Coronary artery (tissue), 2 donors: ENCODE data around the gene UGT1A6.
"Not testable (repeated sequence)": the region's sequence is repeated elsewhere in the genome, so short reads cannot be mapped to it uniquely, and the experiment has no call there.

Source experiments
- DNase-seq: peaks from one replicate; pipeline ENCODE4 v3.0.0-alpha.2; 2017; ENCODE audit warnings: low spot score
- H3K27ac ChIP-seq, 2 donors: fragments of 200-600 bp; sonication (generic); one replicate each; pipeline ENCODE4 v1.5.1; 2016 to 2019
- H3K4me3 ChIP-seq: fragments of 200-600 bp; sonication (generic); 2 replicates; pipeline ENCODE4 v1.5.1; 2016; ENCODE audit warnings: mild to moderate bottlenecking, moderate library complexity
- CTCF ChIP-seq: fragments of 200-600 bp; sonication (generic); IDR thresholded peaks from one replicate; pipeline ENCODE4 v1.5.1; 2019; ENCODE audit warnings: antibody characterized with exemption

The UGT1A6 gene

GRCh38 chr2:233698740-233699139, 6.0 kb downstream of the UGT1A6 start:
- Histone ChIP-seq H3K4me3 (no peak overlapping the region), H3K27ac (no peak overlapping the region)
- no peak for DNase-seq
- no peak for TF ChIP-seq CTCF

GRCh38 chr2:233699424-233700027, 6.8 kb downstream of the UGT1A6 start:
- Histone ChIP-seq H3K27ac (peak overlapping the region in 1 of 2 donors; percentile 22), H3K4me3 (no peak overlapping the region)
- DNase-seq = no peak
- TF ChIP-seq CTCF = no peak

DNA sequence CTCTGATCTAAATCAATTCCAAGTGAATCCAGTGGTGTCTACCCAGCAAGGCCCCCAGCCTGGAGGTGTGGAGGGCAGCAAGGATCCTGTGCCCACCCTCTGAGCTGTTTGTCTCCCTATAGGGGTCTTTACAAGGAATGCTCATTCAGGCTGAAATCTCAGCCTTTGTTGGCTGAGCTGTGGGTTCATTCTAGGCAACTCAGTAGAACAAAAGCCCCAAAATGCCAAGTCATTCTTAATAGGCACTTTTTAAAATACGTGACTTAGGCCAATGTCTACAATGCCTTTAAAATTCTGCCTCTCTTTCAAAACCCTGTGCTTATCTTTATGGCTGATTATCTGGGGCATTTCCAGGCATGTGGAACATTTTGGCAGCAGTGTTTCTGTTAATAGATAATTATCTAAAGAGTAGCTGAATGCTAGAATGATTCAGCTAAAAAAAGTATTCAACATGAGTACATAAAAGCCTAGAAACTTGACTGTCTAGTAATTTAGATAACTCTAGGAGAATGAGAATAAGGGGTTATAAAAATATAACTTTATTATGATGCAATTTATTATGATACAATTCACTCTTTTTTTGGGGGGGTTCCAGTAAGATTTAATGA, 7.4 kb downstream of the UGT1A6 start:
- no peak for DNase-seq

DNA sequence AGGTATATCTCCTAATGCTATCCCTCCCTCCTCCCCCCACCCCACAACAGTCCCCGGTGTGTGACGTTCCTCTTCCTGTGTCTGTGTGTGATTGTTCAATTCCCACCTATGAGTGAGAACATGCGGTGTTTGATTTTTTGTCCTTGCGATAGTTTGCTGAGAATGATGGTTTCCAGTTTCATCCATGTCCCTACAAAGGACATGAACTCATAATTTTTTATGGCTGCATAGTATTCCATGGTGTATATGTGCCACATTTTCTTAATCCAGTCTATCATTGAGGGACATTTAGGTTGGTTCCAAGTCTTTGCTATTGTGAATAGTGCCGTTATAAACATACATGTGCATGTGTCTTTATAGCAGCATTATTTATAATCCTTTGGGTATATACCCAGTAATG, 8.2 kb downstream of the UGT1A6 start:
- DNase-seq, H3K27ac ChIP-seq, H3K4me3 ChIP-seq: not testable (repeated sequence)

More for the DNA sequence above, 7.4 kb downstream of the UGT1A6 start:
- no peak overlapping the region for H3K4me3 ChIP-seq
- no peak for TF ChIP-seq CTCF
- peak overlapping the region in 1 of 2 donors; percentile 22 for H3K27ac ChIP-seq

GRCh38 chr2:233702238-233702637, 9.5 kb downstream of the UGT1A6 start:
- DNase-seq = no peak
- Histone ChIP-seq H3K4me3 (no peak overlapping the region), H3K27ac (no peak overlapping the region)
- no peak for TF ChIP-seq CTCF

DNA sequence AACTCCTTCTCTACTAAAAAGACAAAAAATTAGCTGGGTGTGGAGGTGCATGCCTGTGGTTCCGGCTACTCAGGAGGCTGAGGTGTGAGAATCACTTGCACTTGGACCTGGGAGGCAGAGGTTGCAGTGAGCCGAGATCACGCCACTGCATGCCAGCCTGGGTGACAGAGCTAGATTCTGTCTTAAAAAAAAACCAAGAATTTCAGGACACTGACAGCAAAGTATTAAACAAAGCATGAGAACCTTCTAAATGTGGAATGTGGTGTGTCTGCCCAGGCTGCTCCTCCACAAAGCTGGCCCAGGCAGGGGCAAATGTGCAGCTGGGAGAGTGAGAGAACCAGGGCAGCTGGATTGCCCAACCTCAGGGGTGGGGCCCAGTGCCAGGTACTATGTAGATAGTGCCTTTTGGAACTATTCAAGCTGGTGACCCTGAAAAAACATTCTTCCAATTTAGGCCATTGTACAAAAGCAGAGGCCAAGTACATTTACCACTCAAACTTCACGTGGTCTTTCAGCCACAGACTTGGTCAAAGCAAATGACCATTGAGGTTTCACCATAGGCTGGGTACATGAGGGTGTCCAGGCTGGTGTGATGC, 13.3 kb downstream of the UGT1A6 start:
- H3K27ac ChIP-seq = no peak overlapping the region
- no peak for DNase-seq
- no peak overlapping the region for H3K4me3 ChIP-seq
- no peak for TF ChIP-seq CTCF

GRCh38 chr2:233706720-233707119, 14.0 kb downstream of the UGT1A6 start:
- no peak overlapping the region for H3K4me3 ChIP-seq
- no peak overlapping the region for H3K27ac ChIP-seq
- DNase-seq = no peak
- no peak for TF ChIP-seq CTCF
